Ureter (tissue), 1 donor: ENCODE data around the gene GIMAP2. TPM values are rescaled to one million over a fixed set of nuclear protein-coding genes. Genes with fewer than 3 reads are reported as not detected.
"Not testable (repeated sequence)": the region's sequence is repeated elsewhere in the genome, so short reads cannot be mapped to it uniquely, and the experiment has no call there.

Experiments used
- DNase-seq: peaks from one replicate; pipeline ENCODE4 v3.0.0-alpha.2; 2020; ENCODE audit warnings: low spot score
- total RNA-seq: library from RNA; stranded (reverse); gene quantifications from one replicate; pipeline ENCODE4 v1.2.4, GENCODE V29; 2023
- donor health status: DM: yes; HTN: yes; CAD: no.

Gene GIMAP2
- total RNA-seq, 1 donor from 2014 or later: 11.5 TPM

DNA sequence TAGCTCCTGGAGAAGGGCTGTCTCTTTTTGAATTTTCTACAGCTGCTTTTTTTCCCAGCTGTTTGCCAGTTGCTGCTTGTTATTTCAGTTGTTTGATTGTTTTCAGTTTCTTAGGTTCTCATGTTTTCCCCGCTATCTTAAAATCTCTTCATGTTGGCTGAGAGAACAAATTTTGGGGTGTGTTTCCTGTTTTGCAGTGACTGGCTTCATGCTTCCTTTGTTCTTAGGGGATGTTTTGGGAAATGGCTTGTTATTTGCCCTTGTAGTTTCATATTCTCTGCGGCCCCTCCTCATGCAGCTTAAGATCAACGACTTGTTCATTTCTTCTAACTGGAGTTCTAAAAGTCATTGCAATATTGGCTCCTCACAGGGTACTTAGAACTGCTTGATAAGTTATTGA is 8.7 kb upstream of the GIMAP2 start:
- DNase-seq: not testable (repeated sequence)

DNA sequence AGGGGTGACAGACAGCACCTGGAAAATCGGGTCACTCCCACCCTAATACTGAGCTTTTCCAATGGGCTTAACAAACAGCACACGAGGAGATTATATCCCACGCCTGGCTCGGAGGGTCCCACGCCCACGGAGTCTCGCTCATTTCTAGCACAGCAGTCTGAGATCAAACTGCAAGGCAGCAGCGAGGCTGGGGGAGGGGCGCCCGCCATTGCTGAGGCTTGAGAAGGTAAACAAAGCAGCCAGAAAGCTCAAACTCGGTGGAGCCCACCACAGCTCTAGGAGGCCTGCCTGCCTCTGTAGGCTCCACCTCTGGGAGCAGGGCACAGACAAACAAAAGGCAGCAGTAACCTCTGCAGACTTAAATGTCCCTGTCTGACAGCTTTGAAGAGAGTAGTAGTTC is 6.9 kb upstream of the GIMAP2 start:
- DNase-seq: not testable (repeated sequence)

DNA sequence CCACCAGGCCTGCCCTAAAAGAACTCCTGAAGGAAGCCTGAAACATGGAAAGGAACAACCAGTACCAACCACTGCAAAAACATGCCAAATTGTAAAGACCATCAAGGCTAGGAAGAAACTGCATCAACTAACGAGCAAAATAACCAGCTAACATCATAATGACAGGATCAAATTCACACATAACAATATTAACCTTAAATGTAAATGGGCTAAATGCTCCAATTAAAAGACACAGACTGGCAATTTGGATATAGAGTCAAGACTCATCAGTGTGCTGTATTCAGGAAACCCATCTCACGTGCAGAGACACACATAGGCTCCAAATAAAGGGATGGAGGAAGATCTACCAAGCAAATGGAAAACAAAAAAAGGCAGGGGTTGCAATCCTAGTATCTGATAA is 5.1 kb upstream of the GIMAP2 start:
- not testable (repeated sequence) for DNase-seq

DNA sequence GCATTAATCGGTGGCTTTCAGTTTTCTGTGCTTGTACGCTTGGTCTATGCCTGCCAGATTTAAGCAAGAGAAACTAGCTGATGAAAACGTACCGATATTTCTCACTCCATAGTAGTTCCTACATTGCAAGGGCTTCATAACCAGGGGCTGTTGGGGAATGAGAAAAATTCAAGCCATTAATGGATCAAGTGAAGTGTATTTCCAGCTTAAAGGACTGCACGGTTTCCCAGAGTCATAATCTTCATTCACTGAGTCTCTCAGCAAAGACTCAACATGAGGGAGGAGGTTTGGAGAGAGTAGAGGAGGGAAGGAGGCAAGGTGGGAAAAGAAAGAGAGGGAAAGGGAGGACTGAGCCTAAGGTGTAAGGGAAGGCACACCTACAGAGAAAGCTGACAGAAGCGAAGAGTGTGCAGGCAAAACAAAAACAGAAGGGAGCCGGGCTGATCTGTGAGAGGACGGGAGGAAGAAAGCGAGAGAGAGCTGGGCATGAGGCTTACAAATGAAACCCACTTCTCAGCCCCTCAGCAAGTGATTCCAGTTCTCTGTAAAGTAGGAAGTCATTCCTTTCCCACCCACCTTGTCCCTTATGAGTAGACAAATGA is 625 bp downstream of the GIMAP2 start:
- no peak for DNase-seq

DNA sequence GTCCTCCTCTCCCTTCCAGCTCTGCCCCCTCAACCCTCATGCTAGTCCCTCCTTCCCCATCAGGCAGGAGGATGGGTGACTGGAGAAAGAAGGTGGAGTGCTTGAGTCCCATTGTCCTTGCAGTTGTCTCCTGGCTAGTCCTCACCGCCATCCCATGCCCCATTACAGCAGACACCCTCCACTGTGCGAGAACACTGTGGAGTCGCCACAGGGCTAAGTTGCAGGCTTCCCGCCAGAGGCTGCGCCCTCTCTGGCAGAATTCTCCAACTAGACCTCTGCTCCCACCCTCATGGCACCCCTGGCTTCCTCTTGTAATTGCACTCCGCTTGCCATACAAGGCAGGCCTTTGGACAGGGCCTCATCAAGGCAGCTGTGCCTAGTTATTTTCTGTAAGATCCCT is 3.1 kb downstream of the GIMAP2 start:
- DNase-seq: no peak

DNA sequence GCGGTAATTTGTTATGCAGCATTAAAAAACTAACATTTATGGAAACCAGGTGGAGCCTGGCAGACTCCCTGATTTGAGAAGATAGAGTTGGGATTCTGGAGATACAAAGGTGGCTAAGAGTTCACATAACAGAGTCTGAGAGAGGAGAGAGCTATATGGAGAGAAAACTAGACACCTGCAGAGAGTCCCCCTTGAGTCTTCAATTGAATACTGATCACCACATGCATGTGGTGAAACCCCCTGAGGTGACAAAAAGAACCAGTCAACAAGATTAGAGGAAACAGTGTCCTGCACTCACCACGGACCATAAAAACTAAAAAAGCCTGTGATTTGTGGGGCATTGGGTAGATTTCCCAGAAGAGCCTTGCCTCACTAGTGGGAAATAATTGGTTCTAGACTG is 10.1 kb downstream of the GIMAP2 start:
- no peak for DNase-seq

DNA sequence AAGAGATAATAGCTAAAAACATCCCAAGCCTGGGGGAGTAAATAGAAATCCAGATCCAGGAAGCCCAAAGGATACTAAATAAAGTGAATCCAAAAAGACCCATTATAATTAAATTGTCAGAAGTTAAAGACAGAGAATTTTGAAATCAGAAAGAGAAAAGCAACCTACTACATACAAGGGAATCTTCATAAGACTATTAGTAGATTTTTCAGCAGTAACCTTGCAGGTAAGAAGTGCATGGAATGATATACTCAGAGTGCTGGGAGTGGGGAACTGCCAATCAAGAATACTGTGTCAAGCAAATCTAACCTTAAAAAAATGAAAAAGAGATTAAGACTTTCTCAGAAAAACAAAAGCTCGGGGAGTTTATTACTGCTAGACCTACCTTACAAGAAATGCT is 17.7 kb downstream of the GIMAP2 start:
- DNase-seq: no peak

DNA sequence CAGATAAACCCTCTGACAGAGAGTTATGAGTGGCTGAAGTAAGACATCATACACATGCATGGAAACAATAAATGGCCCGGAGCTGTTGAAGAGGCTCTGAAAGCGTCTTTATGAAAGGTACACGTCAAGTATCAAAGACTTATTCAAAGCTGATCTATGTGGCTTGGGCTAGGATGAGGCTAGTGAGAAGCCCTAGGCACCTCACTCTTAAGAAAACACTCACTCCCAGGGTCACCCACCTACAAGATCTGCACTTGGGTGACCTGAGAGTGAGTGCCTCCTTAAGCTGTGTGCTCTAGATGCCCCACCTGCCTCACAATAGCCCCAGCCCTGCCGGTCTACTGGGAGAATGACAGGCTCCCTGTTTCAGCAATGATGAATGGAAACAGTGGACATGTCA is 29.8 kb downstream of the GIMAP2 start:
- no peak for DNase-seq

DNA sequence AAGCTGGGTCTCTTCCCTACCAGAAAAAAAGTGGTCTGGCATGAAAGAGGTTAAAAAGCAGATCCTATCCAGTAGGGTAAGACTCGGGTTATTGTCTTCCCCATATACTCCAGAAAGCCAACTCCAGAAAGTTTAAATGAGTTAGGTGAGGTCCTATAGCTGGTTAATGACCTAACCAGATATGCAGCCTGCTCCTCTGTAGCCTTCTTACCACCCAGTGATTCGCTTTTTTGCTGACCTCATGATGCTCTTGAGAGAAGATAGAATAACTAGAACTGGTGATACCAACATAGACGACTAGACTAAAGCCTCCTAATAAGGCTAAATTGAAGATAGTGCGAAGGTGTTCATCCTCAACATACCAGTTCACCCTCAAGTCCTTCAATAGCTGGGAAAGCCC is 30.2 kb downstream of the GIMAP2 start:
- DNase-seq: no peak

DNA sequence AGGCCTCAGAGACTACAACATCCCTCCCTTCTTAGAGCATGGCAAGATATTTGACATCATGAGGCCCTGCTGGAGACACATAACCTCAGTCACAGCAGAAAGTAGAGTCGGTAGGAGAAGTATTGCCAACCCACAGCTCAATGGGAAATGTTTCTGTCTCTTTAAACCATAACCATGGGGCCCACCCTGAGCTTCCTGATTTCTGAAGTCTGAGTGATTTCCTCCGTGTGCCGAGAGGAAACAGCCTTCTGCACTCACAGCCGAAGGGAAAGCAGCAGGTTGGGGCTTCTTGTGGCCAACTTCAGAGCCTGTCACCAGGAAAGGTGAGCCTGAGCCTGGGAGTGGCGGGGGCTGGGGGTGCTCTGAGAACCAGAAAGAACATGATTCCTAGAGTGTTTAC is 30.9 kb downstream of the GIMAP2 start, which contains the start of gene GIMAP1:
Gene GIMAP1, plus strand, starts transcription at position 246 of the 400 bp plus-strand sequence. CDS start 2,435 bp downstream, outside the sequence.
- DNase-seq: no peak

DNA sequence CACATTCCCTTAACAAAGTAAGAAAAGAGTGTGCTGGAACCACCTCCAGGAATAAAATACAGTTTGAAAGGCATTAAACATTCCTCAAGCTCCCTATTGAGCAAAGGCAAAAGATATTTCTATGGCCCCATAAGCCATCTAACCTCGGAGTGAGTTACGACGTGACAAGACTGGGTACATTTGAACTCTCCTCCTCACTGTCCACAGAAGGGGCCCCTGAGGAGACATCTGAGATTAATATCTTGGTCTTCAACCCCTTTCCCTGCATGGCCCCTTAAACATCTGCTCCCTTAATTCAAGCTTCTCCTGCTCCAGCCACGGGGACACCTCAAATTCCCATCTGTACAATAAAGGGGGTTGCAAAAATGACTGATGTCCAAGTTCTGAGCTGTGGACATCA is 31.4 kb downstream of the GIMAP2 start:
- DNase-seq: no peak

DNA sequence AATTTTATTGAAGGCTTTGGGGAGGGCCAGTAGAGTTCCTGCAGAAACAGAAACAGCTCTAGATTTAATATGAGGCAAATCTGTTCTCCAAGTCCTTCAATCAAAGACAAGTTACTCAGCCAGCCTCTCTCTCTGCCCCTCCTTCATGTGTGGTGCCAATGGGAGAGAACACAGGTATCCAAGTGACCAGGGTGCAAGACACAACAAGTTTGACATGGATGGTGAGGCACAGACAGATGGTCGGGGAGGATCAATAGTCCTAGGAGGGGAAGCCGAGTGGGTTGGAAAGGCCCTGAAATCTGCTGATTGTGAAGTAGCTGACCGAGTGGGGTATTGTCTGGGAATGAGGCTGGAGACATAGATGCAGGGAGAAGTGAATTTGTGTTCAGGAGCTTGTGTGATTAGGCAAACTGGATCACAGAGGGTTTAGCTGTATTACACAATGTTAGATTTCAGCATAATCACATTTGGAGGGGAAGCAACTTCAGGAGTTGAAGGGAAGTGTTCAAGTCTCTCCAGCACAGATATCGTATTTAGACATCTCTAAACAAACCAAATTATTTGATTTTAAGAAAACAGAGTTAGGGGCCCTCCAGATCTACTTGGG is 32.4 kb downstream of the GIMAP2 start:
- no peak for DNase-seq

DNA sequence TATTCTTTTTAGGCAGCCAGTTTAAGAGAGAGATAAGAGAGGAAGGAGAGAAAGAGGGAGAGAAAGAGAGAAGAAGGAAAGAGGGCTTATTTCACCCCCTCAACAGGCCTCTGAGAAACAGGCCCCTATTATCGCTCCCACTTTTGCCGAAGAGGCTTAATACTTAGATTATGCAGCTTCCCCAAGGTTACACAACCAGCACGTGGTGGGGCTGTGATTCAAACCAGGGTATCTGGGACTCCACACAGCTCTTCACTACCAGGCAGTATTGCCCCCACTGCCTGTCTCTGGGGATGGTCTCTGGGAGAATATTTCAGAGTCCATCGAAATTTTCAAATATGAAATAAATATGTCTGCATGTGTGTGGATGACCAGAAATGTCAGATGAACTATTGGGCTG is 33.9 kb downstream of the GIMAP2 start:
- DNase-seq: no peak

DNA sequence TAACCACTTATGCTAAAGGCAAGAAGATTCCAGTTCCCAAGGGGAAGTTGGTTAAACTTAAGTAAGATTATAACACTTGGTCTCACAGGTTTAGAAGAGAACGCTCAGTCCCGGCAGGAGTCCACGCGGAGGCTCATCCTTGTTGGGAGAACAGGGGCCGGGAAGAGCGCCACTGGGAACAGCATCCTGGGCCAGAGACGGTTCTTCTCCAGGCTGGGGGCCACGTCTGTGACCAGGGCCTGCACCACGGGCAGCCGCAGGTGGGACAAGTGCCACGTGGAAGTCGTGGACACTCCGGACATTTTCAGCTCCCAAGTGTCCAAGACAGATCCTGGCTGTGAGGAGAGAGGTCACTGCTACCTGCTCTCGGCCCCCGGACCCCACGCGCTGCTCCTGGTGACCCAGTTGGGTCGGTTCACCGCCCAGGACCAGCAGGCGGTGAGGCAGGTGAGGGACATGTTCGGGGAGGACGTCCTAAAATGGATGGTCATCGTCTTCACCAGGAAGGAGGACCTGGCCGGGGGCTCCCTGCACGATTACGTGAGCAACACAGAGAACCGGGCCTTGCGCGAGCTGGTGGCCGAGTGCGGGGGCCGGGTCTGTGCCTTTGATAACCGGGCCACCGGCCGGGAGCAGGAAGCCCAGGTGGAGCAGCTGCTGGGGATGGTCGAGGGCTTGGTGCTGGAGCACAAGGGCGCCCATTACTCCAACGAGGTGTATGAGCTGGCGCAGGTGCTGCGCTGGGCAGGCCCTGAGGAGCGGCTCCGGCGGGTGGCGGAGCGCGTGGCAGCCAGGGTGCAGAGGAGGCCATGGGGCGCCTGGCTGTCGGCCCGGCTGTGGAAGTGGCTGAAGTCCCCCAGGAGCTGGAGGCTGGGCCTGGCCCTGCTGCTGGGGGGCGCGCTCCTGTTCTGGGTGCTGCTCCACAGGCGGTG is 34.7 kb downstream of the GIMAP2 start:
- DNase-seq: no peak

DNA sequence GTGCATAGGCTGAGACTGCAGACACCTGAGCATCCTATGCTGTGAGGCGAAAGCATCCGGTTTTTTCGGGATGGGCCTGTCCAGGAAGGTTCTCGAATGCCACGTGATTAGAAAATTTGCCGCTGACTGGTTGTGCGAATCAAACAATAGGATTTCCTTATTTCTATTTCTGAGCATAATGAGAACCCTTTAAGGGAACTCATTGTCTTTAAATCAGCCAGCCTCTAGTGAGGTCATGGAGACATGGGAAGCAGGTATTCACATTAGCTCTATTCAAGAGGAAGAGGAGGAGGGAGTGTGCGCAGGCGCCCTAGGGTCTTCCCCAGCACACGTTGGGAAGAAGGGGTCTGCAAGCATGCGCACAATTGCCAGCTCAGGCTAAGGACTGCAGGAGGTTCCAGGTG is 36.5 kb downstream of the GIMAP2 start:
- DNase-seq: no peak

DNA sequence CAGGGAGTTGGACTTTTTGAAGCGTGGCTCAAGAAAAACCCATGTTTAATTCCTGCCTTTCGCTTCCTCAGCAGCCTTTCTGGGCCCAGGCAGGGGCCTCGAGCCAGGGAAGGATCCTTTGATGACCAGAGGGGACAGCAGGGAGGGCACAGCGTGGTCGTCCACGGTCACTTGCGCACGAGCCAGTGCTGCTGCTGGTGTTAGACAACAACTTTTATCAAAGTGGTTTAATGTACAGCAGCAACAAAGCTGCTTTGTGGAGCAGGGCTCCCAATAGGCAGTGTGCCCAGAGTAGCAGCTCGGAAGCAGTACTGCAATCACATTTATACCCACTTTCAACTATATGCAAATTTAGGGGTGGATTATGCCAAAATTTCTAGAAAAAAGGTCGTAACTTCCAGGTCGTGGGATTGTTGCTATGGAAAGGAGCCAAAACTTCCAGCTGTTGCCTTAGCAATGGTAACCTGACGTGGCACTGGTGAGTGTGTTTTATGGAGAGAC is 37.0 kb downstream of the GIMAP2 start:
- DNase-seq: no peak

DNA sequence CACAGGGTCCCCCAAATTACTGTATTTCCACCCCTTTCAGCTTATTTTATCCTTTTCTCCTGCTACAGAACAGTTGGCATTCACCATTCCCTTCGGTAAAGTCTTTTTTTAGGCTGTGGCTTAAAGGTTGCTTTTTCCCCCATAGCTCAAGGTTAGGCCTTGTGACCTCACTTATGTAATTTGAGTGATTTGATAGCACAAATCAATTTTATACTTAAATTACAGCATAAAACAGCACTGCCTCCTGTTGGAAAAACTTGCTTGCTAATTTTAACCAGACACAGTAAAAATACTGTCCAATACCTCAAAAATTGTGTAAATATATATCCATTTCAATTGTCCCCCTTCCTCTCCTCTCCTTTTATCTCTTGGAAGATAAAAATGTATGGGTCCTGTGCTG is 38.0 kb downstream of the GIMAP2 start:
- no peak for DNase-seq

DNA sequence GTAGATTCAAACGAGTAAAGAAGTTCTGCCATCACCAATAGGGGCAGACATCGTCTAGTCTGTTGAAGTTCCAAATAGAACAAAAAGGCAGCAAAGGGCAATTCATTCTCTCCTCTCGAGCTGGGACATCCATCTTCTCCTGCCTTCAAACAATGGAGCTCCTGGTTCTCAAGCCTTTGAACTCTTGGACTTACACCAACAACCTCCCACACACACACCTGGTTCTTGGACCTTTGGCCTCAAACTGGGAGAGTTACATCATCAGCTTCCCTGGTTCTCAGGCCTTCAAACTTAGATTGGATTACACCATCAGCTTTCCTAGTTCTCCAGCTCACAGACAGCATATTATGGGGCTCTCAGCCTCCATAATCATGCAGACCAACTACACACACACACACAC is 41.9 kb downstream of the GIMAP2 start:
- DNase-seq: no peak

DNA sequence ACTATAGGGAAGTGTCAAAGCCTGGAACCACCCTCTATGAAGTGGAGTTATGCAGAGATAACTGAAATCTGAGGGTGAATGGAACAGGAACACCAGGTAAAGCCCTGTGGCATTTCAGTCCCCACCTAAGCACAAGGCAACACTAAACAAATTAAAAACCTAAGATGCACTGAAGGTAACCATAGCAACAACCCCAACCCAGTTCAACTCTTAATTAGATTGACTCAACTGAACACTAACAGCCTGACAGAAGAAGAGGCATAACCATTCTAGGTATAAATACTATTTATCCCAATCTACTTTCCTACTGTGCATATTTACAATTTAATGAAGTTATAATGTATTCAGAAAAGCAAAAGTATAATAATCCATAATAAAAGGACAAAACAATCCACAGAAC is 42.5 kb downstream of the GIMAP2 start:
- no peak for DNase-seq

DNA sequence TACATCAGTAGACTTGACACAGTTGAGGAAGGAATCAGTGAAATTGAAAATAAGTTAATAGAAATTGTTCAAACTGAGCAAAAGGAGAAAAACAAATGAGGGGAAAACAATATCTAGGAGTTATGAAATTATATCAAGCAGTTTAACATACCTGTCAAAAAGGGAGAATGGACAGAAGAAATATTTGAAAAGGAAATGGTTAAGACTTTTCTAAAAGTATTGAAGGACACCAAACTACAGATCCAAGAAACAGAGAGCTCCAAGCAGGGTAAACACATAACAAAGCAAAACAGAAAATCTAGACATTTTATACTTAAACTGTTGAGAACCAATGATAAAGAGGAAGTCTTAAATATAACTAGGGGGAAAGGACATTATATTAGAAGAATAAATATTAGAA is 43.1 kb downstream of the GIMAP2 start:
- no peak for DNase-seq

DNA sequence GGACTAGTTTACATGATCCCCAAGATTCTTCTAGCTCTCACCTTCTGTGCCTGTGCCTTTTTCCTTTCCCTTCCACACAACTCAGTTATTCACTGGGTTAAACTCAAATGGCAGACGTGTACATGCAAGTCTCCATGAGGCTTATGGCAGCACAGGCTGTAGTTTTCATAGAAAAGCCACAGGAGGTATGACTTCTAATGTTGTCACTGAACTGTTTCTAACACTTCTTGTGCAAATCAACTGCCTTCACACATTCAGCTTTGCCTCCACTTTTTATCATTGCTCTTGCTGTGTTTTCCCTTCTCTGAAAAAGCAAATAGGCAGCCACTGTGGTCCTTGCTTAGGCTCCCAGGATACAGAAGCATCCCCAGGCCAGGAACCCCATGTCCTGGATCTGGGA is 46.4 kb downstream of the GIMAP2 start:
- no peak for DNase-seq

DNA sequence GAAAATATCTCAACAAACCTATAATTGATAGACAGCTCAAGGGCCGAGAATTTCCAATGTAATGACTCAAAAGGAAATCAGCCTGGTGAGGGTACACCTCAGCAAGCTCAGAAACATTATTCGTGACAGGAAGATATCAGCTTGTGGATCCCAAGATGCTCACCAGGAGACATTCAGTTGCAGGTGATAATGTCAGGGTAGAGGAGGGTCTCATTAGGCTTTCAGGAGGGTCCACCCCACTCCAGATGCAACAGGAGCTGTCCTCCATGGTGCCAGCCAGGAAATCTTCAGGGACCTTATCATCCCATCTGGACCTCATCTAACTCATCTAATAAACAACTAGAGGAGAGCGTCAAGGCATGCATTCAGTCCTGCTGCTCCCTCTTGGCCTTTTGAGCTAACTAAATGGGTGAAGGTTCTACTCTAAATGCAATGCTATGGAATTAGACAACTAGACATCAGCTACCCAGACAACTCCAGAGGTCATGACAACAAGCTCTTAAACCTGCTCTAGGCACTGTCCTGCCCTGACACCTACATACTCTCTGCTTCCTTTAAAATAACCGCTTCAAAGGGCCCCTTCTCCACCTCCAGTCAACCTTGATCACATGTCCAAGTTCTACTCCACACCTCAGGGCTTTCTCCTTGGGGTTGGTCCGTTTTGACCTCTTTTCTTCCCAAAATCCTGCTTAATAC is 47.4 kb downstream of the GIMAP2 start:
- no peak for DNase-seq
